Neural progenitor cell (in vitro differentiated cells): ENCODE measurements around the gene IFNAR1.

Experiments used
- CTCF ChIP-seq: fragments of 200-600 bp; sonication (generic); IDR thresholded peaks from 2 replicates; pipeline ENCODE4 v1.5.1; 2017; ENCODE audit warnings: antibody characterized with exemption, mild to moderate bottlenecking
- EZH2phosphoT487 ChIP-seq: fragments of 200-600 bp; sonication (generic); IDR thresholded peaks from 2 replicates; pipeline ENCODE4 v1.6.1; 2017; ENCODE audit warnings: antibody characterized with exemption

- TF ChIP-seq EZH2phosphoT487 (no peak), CTCF (no peak)
Observed at GRCh38 chr21:33403128-33403785, 78.5 kb downstream of the IFNAR1 start, which contains the start of gene IFNGR2.
